Lung (tissue), 12 donors: ENCODE measurements around the gene OR5AR1. TPM values are rescaled to one million over a fixed set of nuclear protein-coding genes. Genes with fewer than 3 reads are reported as not detected.

Experiments
- ATAC-seq: fragments of 200-7000 bp; cut with Tn5 transposase; one replicate; pipeline ENCODE4 v1.9.1; 2020; ENCODE audit warnings: moderate number of reproducible peaks; ENCODE audit not compliant: insufficient read depth, low FRiP score
- DNase-seq, 3 donors: peaks; one replicate each; pipeline ENCODE4 v3.0.0-alpha.2; 2013 to 2017
- H3K27ac ChIP-seq, 2 donors: one replicate each; pipeline ENCODE4 v1.5.1; 2013; ENCODE audit warnings: mild to moderate bottlenecking in 2 of 2, moderate library complexity in 2 of 2, control low read depth in 1 of 2, inconsistent platforms in 1 of 2, low read depth in 1 of 2, low read length in 1 of 2
- H3K27me3 ChIP-seq, 3 donors: one replicate each; pipeline ENCODE4 v1.5.1; 2013; ENCODE audit warnings: low read length in 2 of 3; ENCODE audit not compliant: control insufficient read depth in 3 of 3, insufficient read depth in 3 of 3
- H3K36me3 ChIP-seq, 4 donors: one replicate each; pipeline ENCODE4 v1.5.1; 2013; ENCODE audit warnings: low read length in 4 of 4, mild to moderate bottlenecking in 1 of 4, moderate library complexity in 1 of 4; ENCODE audit not compliant: control insufficient read depth in 4 of 4, insufficient read depth in 4 of 4
- H3K4me1 ChIP-seq, 5 donors: one replicate each; pipeline ENCODE4 v1.5.1; 2013; ENCODE audit warnings: low read length in 5 of 5, mild to moderate bottlenecking in 2 of 5, moderate library complexity in 1 of 5; ENCODE audit not compliant: control insufficient read depth in 5 of 5, insufficient read depth in 5 of 5
- H3K4me3 ChIP-seq: one replicate; pipeline ENCODE4 v1.5.1; 2013; ENCODE audit warnings: mild to moderate bottlenecking, control low read depth, moderate library complexity
- H3K9ac ChIP-seq, 2 donors: one replicate each; pipeline ENCODE4 v1.5.1; 2013; ENCODE audit warnings: low read length in 2 of 2, control low read depth in 1 of 2; ENCODE audit not compliant: insufficient read depth in 1 of 2
- H3K9me3 ChIP-seq, 4 donors: one replicate each; pipeline ENCODE4 v1.5.1; 2013; ENCODE audit warnings: low read length in 3 of 4, mild to moderate bottlenecking in 1 of 4, moderate library complexity in 1 of 4; ENCODE audit not compliant: control insufficient read depth in 4 of 4, insufficient read depth in 3 of 4
- WGBS, 2 donors: extraction: QIAGEN DNeasy Blood & Tissue Kit; methylation state at CpG; one replicate each; pipeline ENCODE4 v1.1.7; 2013; 5-methylcytosine and 5-hydroxymethylcytosine counted together
- polyA plus RNA-seq, 2 donors: library from polyadenylated mRNA; stranded (reverse); fragments of 200-250 nt; gene quantifications; one replicate each; pipeline ENCODE4 v1.2.1, GENCODE V29; 2013
- total RNA-seq, 2 donors: library from RNA; depleted of rRNA in 1 of 2; stranded (reverse); fragments of >200 nt in 1 of 2; gene quantifications; one replicate each; pipeline ENCODE4 v1.2.1, GENCODE V29; 2014 to 2021
- TF ChIP-seq, protein P1 (sequence below): IDR thresholded peaks from 2 replicates; pipeline ENCODE4 v1.5.1; 2012; ENCODE audit warnings: mild to moderate bottlenecking; ENCODE audit errors: control extremely low read depth, extremely low read depth
- donor health status: control.
- donor health status: control.
- donor health status: Bipolar disorder and iron deficiency.
- donor health status: healthy.
- donor health status: DM: yes; HTN: yes; CAD: no.

Gene OR5AR1
- total and polyA plus RNA-seq, 4 donors = not detected

DNA sequence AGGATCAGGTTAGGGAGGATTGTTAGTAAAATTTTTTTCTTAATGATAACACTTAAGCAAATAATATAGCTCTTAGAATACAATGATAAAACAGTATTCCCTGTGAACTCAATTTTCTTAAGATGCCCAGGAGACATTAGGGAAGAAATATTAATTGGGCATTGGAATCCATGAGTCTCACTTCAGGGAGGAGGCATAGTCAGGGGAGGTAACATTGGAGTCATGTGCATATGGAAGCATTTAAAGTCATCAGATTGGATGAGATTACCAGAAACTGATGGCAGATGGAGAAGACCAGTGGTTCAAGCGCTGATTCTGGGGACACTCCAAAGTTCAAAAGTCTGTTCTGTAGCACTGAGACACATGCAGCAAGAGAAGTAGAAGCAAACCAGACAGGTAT is 35.3 kb downstream of the OR5AR1 start, which contains the start of gene OR9G1:
Gene OR9G1, plus strand, starts transcription at position 301 of the 400 bp plus-strand sequence. CDS start 1,293 bp downstream, outside the sequence.
- WGBS, 2 donors = 90 to 92% methylated on average over 1 of the region's 1 CpG
- H3K27me3 ChIP-seq = no peaks in the 10 kb centered on the region

DNA sequence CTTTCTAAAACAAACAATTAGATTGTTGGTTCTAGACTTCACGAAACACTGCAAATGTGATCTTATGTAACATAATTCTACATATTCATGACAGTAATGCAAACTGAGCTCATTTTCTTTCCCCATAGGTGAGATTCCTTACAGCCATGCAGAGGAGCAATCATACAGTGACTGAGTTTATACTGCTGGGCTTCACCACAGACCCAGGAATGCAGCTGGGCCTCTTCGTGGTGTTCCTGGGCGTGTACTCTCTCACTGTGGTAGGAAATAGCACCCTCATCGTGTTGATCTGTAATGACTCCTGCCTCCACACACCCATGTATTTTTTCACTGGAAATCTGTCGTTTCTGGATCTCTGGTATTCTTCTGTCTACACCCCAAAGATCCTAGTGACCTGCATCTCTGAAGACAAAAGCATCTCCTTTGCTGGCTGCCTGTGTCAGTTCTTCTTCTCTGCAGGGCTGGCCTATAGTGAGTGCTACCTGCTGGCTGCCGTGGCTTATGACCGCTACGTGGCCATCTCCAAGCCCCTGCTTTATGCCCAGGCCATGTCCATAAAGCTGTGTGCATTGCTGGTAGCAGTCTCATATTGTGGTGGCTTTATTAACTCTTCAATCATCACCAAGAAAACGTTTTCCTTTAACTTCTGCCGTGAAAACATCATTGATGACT is 36.9 kb downstream of the OR5AR1 start:
- no peak overlapping the region for H3K9ac ChIP-seq
- WGBS, 2 donors = 58 to 62% methylated on average over 10 of the region's 10 CpGs
- no peaks in the 10 kb centered on the region for H3K4me1 ChIP-seq
- TF ChIP-seq, protein P1, sequence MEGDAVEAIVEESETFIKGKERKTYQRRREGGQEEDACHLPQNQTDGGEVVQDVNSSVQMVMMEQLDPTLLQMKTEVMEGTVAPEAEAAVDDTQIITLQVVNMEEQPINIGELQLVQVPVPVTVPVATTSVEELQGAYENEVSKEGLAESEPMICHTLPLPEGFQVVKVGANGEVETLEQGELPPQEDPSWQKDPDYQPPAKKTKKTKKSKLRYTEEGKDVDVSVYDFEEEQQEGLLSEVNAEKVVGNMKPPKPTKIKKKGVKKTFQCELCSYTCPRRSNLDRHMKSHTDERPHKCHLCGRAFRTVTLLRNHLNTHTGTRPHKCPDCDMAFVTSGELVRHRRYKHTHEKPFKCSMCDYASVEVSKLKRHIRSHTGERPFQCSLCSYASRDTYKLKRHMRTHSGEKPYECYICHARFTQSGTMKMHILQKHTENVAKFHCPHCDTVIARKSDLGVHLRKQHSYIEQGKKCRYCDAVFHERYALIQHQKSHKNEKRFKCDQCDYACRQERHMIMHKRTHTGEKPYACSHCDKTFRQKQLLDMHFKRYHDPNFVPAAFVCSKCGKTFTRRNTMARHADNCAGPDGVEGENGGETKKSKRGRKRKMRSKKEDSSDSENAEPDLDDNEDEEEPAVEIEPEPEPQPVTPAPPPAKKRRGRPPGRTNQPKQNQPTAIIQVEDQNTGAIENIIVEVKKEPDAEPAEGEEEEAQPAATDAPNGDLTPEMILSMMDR = no peak
- no peak overlapping the region for H3K4me3 ChIP-seq
- no peak overlapping the region for H3K27ac ChIP-seq
- H3K9me3 ChIP-seq = peaks cover 0 to 3% (median 0%) of the 10 kb centered on the region in 4 donors
- DNase-seq (no peak), ATAC-seq (no peak)
- no peaks in the 10 kb centered on the region for H3K36me3 ChIP-seq
- no peaks in the 10 kb centered on the region for H3K27me3 ChIP-seq

More for the DNA sequence above, 35.3 kb downstream of the OR5AR1 start, which contains the start of gene OR9G1:
- Histone ChIP-seq H3K4me3 (no peak within 1 kb of the TSS), H3K27ac (no peak within 1 kb of the TSS), H3K36me3 (no peaks in the 10 kb centered on the region), H3K9ac (no peak within 1 kb of the TSS), H3K9me3 (no peaks in the 10 kb centered on the region), H3K4me1 (no peaks in the 10 kb centered on the region)
- ATAC-seq (no peak), DNase-seq (no peak)
- TF ChIP-seq, protein P1 = no peak

DNA sequence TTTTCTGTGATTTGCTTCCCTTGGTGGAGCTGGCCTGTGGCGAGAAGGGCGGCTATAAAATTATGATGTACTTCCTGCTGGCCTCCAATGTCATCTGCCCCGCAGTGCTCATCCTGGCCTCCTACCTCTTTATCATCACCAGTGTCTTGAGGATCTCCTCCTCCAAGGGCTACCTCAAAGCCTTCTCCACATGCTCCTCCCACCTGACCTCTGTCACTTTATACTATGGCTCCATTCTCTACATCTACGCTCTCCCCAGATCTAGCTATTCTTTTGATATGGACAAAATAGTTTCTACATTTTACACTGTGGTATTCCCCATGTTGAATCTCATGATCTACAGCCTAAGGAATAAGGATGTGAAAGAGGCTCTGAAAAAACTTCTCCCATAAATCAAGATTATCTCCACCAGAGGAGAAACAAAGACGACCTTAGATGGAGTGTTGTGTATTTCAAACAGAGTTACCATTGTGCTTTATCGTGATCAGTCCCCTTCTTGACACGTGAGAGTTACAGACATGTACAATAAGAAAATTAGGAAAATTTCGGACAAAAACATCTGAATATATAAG is 37.5 kb downstream of the OR5AR1 start:
- Histone ChIP-seq H3K4me1 (no peaks in the 10 kb centered on the region), H3K27ac (no peak overlapping the region), H3K27me3 (no peaks in the 10 kb centered on the region), H3K9ac (no peak overlapping the region), H3K4me3 (no peak overlapping the region), H3K9me3 (peaks cover 0 to 3% (median 0%) of the 10 kb centered on the region in 4 donors), H3K36me3 (no peaks in the 10 kb centered on the region)
- ATAC-seq (no peak), DNase-seq (no peak)
- WGBS, 2 donors = 68 to 71% methylated on average over 8 of the region's 8 CpGs
- TF ChIP-seq, protein P1 = no peak
